Measurements from ENCODE around the gene TMEM101.
A peak's percentile ranks its signal among the peaks of the same experiment; 100 is the strongest.
"Not testable (repeated sequence)": the region's sequence is repeated elsewhere in the genome, so short reads cannot be mapped to it uniquely, and the experiment has no call there.

The TMEM101 gene

GRCh38 chr17:44022246-44022645 lies 7.5 kb upstream of the TMEM101 start:
- Histone ChIP-seq H3K27me3 (ENCODE audit: control insufficient read depth in 1 of 2, insufficient read depth in 2 of 2, low read length in 2 of 2) (no peaks in the 10 kb centered on the region), H3K4me1 (ENCODE audit: insufficient read depth, low read length) (no peaks in the 10 kb centered on the region), H3K27ac (ENCODE audit: low read depth, low read length) (no peak overlapping the region), H3K9ac (ENCODE audit: low read length) (no peak overlapping the region), H3K4me3 (ENCODE audit: low read depth in 1 of 2, low read length in 2 of 2) (no peak overlapping the region), H3K36me3 (ENCODE audit: insufficient read depth, low read length) (no peaks in the 10 kb centered on the region), H3K9me3 (ENCODE audit: low read length) (no peaks in the 10 kb centered on the region)

GRCh38 chr17:44021227-44021626 lies 6.5 kb upstream of the TMEM101 start:
- H3K4me1 ChIP-seq (ENCODE audit: insufficient read depth, low read length); H3K9ac ChIP-seq (ENCODE audit: low read length); H3K27me3 ChIP-seq (ENCODE audit: control insufficient read depth in 1 of 2, insufficient read depth in 2 of 2, low read length in 2 of 2); H3K9me3 ChIP-seq (ENCODE audit: low read length); H3K36me3 ChIP-seq (ENCODE audit: insufficient read depth, low read length); H3K4me3 ChIP-seq (ENCODE audit: low read depth in 1 of 2, low read length in 2 of 2); H3K27ac ChIP-seq (ENCODE audit: low read depth, low read length): not testable (repeated sequence)

GRCh38 chr17:44014133-44014436 lies 678 bp downstream of the TMEM101 start:
- no peaks in the 10 kb centered on the region for H3K27me3 ChIP-seq (ENCODE audit: control insufficient read depth in 1 of 2, insufficient read depth in 2 of 2, low read length in 2 of 2)
- H3K36me3 ChIP-seq (ENCODE audit: insufficient read depth, low read length) = peaks cover 14% of the 10 kb centered on the region
- H3K9ac ChIP-seq (ENCODE audit: low read length) = peak overlapping the region; percentile 75
- no peak overlapping the region for H3K27ac ChIP-seq (ENCODE audit: low read depth, low read length)
- no peaks in the 10 kb centered on the region for H3K9me3 ChIP-seq (ENCODE audit: low read length)
- H3K4me3 ChIP-seq (ENCODE audit: low read depth in 1 of 2, low read length in 2 of 2) = peak overlapping the region; percentile 60 to 97
- H3K4me1 ChIP-seq (ENCODE audit: insufficient read depth, low read length) = peaks cover 8% of the 10 kb centered on the region

GRCh38 chr17:44012874-44013273 lies 1.9 kb downstream of the TMEM101 start:
- Histone ChIP-seq H3K27ac (ENCODE audit: low read depth, low read length) (no peak overlapping the region), H3K9me3 (ENCODE audit: low read length) (no peaks in the 10 kb centered on the region), H3K9ac (ENCODE audit: low read length) (no peak overlapping the region), H3K36me3 (ENCODE audit: insufficient read depth, low read length) (peaks cover 14% of the 10 kb centered on the region), H3K4me3 (ENCODE audit: low read depth in 1 of 2, low read length in 2 of 2) (no peak overlapping the region), H3K4me1 (ENCODE audit: insufficient read depth, low read length) (peaks cover 13% of the 10 kb centered on the region), H3K27me3 (ENCODE audit: control insufficient read depth in 1 of 2, insufficient read depth in 2 of 2, low read length in 2 of 2) (peaks cover 0 to under 1% of the 10 kb centered on the region in 2 donors)

- peaks cover 18% of the 10 kb centered on the region for H3K4me1 ChIP-seq (ENCODE audit: insufficient read depth, low read length)
- no peak overlapping the region for H3K27ac ChIP-seq (ENCODE audit: low read depth, low read length)
- H3K9me3 ChIP-seq (ENCODE audit: low read length) = no peaks in the 10 kb centered on the region
- H3K9ac ChIP-seq (ENCODE audit: low read length) = no peak overlapping the region
- no peak overlapping the region for H3K4me3 ChIP-seq (ENCODE audit: low read depth in 1 of 2, low read length in 2 of 2)
- H3K36me3 ChIP-seq (ENCODE audit: insufficient read depth, low read length) = peaks cover 14% of the 10 kb centered on the region
- peaks cover 0 to 5% of the 10 kb centered on the region in 2 donors for H3K27me3 ChIP-seq (ENCODE audit: control insufficient read depth in 1 of 2, insufficient read depth in 2 of 2, low read length in 2 of 2)
Observed at GRCh38 chr17:44012391-44012790, 2.4 kb downstream of the TMEM101 start.

GRCh38 chr17:44011876-44012275 lies 2.9 kb downstream of the TMEM101 start:
- Histone ChIP-seq H3K36me3 (ENCODE audit: insufficient read depth, low read length) (peaks cover 14% of the 10 kb centered on the region), H3K9ac (ENCODE audit: low read length) (no peak overlapping the region), H3K27me3 (ENCODE audit: control insufficient read depth in 1 of 2, insufficient read depth in 2 of 2, low read length in 2 of 2) (peaks cover 0 to 10% of the 10 kb centered on the region in 2 donors), H3K27ac (ENCODE audit: low read depth, low read length) (no peak overlapping the region), H3K9me3 (ENCODE audit: low read length) (no peaks in the 10 kb centered on the region), H3K4me1 (ENCODE audit: insufficient read depth, low read length) (peaks cover 23% of the 10 kb centered on the region), H3K4me3 (ENCODE audit: low read depth in 1 of 2, low read length in 2 of 2) (no peak overlapping the region)

GRCh38 chr17:44010966-44011647 lies 3.7 kb downstream of the TMEM101 start:
- H3K9me3 ChIP-seq (ENCODE audit: low read length) = no peaks in the 10 kb centered on the region
- peaks cover 0 to 18% of the 10 kb centered on the region in 2 donors for H3K27me3 ChIP-seq (ENCODE audit: control insufficient read depth in 1 of 2, insufficient read depth in 2 of 2, low read length in 2 of 2)
- H3K9ac ChIP-seq (ENCODE audit: low read length) = no peak overlapping the region
- no peak overlapping the region for H3K27ac ChIP-seq (ENCODE audit: low read depth, low read length)
- no peak overlapping the region for H3K4me3 ChIP-seq (ENCODE audit: low read depth in 1 of 2, low read length in 2 of 2)
- peaks cover 24% of the 10 kb centered on the region for H3K4me1 ChIP-seq (ENCODE audit: insufficient read depth, low read length)
- H3K36me3 ChIP-seq (ENCODE audit: insufficient read depth, low read length) = peaks cover 14% of the 10 kb centered on the region

GRCh38 chr17:44008205-44008909 lies 6.4 kb downstream of the TMEM101 start:
- no peak overlapping the region for H3K4me3 ChIP-seq (ENCODE audit: low read depth in 1 of 2, low read length in 2 of 2)
- no peaks in the 10 kb centered on the region for H3K9me3 ChIP-seq (ENCODE audit: low read length)
- no peak overlapping the region for H3K27ac ChIP-seq (ENCODE audit: low read depth, low read length)
- no peak overlapping the region for H3K9ac ChIP-seq (ENCODE audit: low read length)
- H3K4me1 ChIP-seq (ENCODE audit: insufficient read depth, low read length) = peaks cover 24% of the 10 kb centered on the region
- peaks cover 12 to 44% of the 10 kb centered on the region in 2 donors for H3K27me3 ChIP-seq (ENCODE audit: control insufficient read depth in 1 of 2, insufficient read depth in 2 of 2, low read length in 2 of 2)
- H3K36me3 ChIP-seq (ENCODE audit: insufficient read depth, low read length) = peaks cover 14% of the 10 kb centered on the region

GRCh38 chr17:44007346-44008204 lies 7.2 kb downstream of the TMEM101 start:
- Histone ChIP-seq H3K27me3 (ENCODE audit: control insufficient read depth in 1 of 2, insufficient read depth in 2 of 2, low read length in 2 of 2) (peaks cover 12 to 44% of the 10 kb centered on the region in 2 donors), H3K36me3 (ENCODE audit: insufficient read depth, low read length) (peaks cover 11% of the 10 kb centered on the region), H3K4me3 (ENCODE audit: low read depth in 1 of 2, low read length in 2 of 2) (peak overlapping the region; percentile 38 to 65), H3K4me1 (ENCODE audit: insufficient read depth, low read length) (peaks cover 24% of the 10 kb centered on the region), H3K27ac (ENCODE audit: low read depth, low read length) (peak overlapping the region; percentile 29), H3K9me3 (ENCODE audit: low read length) (no peaks in the 10 kb centered on the region), H3K9ac (ENCODE audit: low read length) (no peak overlapping the region)

- Histone ChIP-seq H3K9ac (ENCODE audit: low read length) (no peak overlapping the region), H3K27ac (ENCODE audit: low read depth, low read length) (peak overlapping the region; percentile 29), H3K27me3 (ENCODE audit: control insufficient read depth in 1 of 2, insufficient read depth in 2 of 2, low read length in 2 of 2) (peaks cover 12 to 44% of the 10 kb centered on the region in 2 donors), H3K4me1 (ENCODE audit: insufficient read depth, low read length) (peaks cover 24% of the 10 kb centered on the region), H3K9me3 (ENCODE audit: low read length) (no peaks in the 10 kb centered on the region), H3K4me3 (ENCODE audit: low read depth in 1 of 2, low read length in 2 of 2) (peak overlapping the region; percentile 38 to 65), H3K36me3 (ENCODE audit: insufficient read depth, low read length) (peaks cover 3% of the 10 kb centered on the region)
Observed at GRCh38 chr17:44006598-44007345, 8.0 kb downstream of the TMEM101 start.

GRCh38 chr17:44006272-44006597 lies 8.5 kb downstream of the TMEM101 start:
- Histone ChIP-seq H3K27me3 (ENCODE audit: control insufficient read depth in 1 of 2, insufficient read depth in 2 of 2, low read length in 2 of 2) (peaks cover 12 to 44% of the 10 kb centered on the region in 2 donors), H3K27ac (ENCODE audit: low read depth, low read length) (no peak overlapping the region), H3K9ac (ENCODE audit: low read length) (no peak overlapping the region), H3K9me3 (ENCODE audit: low read length) (no peaks in the 10 kb centered on the region), H3K4me1 (ENCODE audit: insufficient read depth, low read length) (peaks cover 24% of the 10 kb centered on the region), H3K36me3 (ENCODE audit: insufficient read depth, low read length) (no peaks in the 10 kb centered on the region), H3K4me3 (ENCODE audit: low read depth in 1 of 2, low read length in 2 of 2) (peak overlapping the region; percentile 38 to 65)
